Measurements from ENCODE around the gene CACFD1.

The CACFD1 gene

DNA sequence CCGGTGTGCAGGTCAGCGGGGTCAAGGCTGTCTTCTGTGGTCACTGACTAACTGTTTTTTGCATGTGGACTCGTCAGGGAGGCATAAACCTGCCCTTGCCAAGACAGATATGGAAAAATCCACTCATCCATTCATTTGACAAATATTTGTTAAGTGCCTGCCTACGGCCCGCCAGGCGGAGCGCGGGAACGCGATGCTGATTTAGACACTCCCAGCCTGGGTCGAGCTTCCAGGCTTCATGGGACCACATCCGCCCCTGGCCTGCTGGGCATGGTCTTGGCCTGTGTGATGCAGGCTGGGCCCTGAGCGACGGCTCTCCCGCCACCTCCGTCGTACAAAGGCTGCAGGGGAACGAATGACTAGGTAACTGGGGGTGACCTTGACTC is 46.9 kb downstream of the CACFD1 start:
- peak; percentile 8 for DNase-seq (ENCODE audit: low read depth)
- TF ChIP-seq, protein P1, sequence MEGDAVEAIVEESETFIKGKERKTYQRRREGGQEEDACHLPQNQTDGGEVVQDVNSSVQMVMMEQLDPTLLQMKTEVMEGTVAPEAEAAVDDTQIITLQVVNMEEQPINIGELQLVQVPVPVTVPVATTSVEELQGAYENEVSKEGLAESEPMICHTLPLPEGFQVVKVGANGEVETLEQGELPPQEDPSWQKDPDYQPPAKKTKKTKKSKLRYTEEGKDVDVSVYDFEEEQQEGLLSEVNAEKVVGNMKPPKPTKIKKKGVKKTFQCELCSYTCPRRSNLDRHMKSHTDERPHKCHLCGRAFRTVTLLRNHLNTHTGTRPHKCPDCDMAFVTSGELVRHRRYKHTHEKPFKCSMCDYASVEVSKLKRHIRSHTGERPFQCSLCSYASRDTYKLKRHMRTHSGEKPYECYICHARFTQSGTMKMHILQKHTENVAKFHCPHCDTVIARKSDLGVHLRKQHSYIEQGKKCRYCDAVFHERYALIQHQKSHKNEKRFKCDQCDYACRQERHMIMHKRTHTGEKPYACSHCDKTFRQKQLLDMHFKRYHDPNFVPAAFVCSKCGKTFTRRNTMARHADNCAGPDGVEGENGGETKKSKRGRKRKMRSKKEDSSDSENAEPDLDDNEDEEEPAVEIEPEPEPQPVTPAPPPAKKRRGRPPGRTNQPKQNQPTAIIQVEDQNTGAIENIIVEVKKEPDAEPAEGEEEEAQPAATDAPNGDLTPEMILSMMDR (IDR thresholded peaks at IDR 0.05; ENCODE audit: control insufficient read depth, extremely low read depth, insufficient read depth) = no peak
- H3K4me3 ChIP-seq (ENCODE audit: low read depth, low read length) = no peak overlapping the region

DNA sequence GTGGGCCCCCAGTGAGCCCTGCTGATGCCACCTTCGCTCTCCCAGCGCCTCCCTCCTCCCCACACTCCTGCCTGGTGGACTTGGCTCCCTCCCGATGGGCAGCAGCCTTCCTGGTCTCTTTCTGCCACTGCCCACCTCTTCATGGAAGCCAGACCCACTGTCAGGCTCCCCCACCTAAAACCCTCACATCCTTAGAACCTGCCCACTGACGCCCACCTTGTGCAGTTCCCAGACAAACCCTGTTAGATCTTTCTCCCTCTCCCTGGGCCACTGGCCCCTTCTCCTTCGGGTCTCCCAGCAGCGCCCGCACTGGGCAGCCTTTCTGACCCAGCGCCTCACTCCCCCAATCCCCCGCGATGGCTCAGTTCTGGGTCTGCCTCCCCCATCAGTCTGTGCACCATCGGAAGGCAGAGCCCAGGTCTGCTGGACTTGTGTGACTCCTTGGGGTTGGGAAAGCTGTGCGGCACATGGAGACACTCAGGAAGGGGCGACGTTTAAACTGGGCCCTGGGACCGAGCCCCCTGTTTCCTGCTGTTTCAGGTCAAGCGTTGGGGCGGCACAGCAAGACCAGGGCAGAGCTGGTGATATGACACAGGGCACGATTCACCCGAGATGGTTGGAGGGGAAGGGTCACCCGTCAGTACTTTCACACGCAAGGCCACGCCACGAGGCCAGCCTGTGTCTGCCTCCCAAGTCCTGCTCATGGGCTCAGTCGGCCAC is 47.6 kb downstream of the CACFD1 start:
- DNase-seq (ENCODE audit: low read depth) = no peak
- TF ChIP-seq, protein P1 (IDR thresholded peaks at IDR 0.05; ENCODE audit: control insufficient read depth, extremely low read depth, insufficient read depth) = no peak
- no peak overlapping the region for H3K4me3 ChIP-seq (ENCODE audit: low read depth, low read length)

DNA sequence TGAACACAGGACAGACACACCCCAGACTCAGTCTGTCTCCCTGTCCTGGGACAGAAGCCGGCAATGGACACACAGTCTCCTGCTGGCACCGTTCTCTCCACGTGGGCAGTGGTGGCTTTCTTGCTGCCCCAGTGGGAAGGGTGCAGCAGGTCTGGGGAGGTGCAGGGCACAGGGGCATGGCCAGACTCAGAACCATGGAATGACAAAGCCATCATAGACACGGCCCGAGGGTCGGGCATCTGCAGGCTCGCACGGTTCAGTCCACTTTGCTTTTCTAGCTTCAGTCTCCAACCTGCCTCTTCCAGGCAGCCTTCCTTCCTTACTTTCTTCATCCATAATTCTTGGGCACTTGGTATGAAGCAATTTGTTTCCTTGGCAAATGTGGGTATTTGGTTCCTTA is 48.3 kb downstream of the CACFD1 start:
- no peak for DNase-seq (ENCODE audit: low read depth)
- no peak overlapping the region for H3K4me3 ChIP-seq (ENCODE audit: low read depth, low read length)
- TF ChIP-seq, protein P1 (IDR thresholded peaks at IDR 0.05; ENCODE audit: control insufficient read depth, extremely low read depth, insufficient read depth) = no peak

DNA sequence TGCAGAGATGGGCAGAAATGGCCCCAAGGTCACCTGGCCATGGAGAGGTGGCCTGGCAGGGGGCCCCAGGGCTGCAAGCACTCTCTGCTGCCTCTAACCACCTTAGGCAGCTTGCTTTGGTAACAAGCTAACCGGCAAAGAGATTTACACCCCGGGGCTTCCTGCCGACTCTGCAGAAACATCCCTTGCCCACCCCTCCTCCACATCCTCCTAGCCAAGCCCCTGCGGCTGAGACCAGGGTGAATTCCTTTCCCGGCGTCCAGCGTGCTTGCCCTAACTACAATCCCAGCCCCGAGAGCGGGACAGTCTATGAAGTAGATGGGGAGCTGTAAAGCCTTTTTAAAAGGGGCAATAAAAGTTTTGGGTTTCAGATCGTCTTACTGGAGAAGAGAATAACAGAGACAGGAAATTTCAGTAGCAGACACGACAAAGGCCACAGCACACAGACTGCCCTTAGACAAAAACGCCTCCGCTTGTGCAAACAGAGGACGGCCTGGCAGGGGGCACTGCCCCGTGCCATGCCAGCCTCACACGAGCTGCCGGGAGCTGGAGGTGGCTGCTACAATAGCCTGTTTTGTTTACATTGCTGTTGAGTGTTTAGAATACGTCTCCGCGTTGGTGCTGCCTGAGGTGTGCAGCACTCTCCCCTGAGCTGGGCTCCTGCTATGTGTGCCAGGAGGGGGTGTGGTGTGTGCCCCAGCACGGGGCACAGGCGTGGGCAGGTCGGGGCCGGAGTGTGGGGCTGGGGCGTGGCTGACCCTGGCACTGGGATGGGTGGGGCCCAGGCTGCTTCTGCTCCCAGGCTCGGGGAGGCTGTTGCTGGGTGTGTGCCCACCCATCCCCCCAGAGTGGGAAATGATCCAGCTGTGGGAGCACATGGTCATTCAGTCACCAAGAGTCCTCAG is 49.7 kb downstream of the CACFD1 start:
- DNase-seq (ENCODE audit: low read depth) = peak; percentile 17
- TF ChIP-seq, protein P1 (IDR thresholded peaks at IDR 0.05; ENCODE audit: control insufficient read depth, extremely low read depth, insufficient read depth) = no peak
- 0 out of 2 replicates have a peak overlapping the region, but pooled peaks have one; percentile 18 for H3K4me3 ChIP-seq (ENCODE audit: low read depth, low read length)

DNA sequence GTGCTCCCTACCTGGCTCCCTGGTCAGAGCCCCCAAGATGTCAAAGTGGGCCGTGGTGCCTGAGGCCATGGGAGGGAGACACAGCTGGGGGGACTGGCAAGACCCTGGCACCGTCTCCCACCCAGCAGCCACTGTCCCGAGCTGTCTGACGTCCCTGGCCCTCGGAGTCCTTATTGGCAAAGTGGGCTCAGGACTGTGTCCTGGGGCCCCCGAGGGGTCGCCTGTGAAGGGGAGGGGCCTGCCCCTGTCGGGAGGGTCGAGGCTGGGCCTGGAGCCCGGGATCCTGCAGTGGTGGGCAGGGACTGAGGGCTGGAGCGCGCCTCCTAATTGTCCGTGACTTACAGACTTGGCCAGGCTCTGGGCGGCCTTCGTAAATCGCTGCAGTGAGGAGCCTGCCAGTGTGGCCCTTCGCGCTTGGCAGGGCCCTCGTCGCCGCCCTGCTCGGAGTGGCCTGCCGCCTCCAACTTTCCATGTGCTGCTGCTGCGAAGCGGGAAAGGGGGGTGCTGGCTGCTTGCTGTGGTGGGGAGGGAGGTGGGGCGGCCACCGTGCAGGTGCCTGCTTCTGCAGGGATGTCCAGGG is 51.2 kb downstream of the CACFD1 start:
- TF ChIP-seq, protein P1 (IDR thresholded peaks at IDR 0.05; ENCODE audit: control insufficient read depth, extremely low read depth, insufficient read depth) = no peak
- H3K4me3 ChIP-seq (ENCODE audit: low read depth, low read length) = no peak overlapping the region
- no peak for DNase-seq (ENCODE audit: low read depth)

DNA sequence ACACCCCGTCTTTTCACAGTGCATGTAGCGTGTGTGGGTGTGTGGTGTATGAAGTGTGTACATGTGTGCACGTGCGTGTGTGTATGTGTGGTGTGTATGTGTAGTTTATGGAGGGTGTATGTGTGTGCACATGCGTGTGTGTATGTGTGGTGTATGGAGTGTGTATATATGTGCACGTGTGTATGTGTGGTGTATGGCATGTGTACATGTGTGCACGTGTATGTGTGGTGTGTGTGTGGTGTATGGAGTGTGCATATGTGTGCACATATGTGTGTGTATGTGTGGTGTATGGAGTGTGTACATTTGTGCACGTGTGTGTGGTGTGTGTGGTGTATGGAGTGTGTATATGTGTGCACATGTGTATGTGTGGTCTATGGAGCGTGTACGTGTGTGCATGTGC is 51.8 kb downstream of the CACFD1 start:
- H3K4me3 ChIP-seq (ENCODE audit: low read depth, low read length) = no peak overlapping the region
- no peak for DNase-seq (ENCODE audit: low read depth)
- TF ChIP-seq, protein P1 (IDR thresholded peaks at IDR 0.05; ENCODE audit: control insufficient read depth, extremely low read depth, insufficient read depth) = no peak
